K562 (cell line): ENCODE data around the gene PI4K2A. TPM values are rescaled to one million over a fixed set of nuclear protein-coding genes. Genes with fewer than 3 reads are reported as not detected.

Source experiments
- ATAC-seq: fragments of 200-7000 bp; cut with Tn5 transposase; 3 replicates; pipeline ENCODE4 v1.9.1; 2020; ENCODE audit warnings: moderate library complexity
- BruUV-seq: library from RNA; stranded (reverse); fragments of 400-500 nt; replicated peaks from 2 replicates; lab custom pipeline; 2021; lab: Mats Ljungman, UMichigan
- CTCF ChIA-PET: fragments of 300-600 bp; formaldehyde crosslinking; extraction: SDS; loops from one replicate; lab custom pipeline; 2021; ENCODE audit warnings: low intra/inter-chr PET ratio; lab: Yijun Ruan, JAX
- POLR2A ChIA-PET: fragments of 300-600, 350-650 bp; sonication (Branson Sonifier 250); formaldehyde crosslinking; extraction: SDS; loops from one replicate; lab custom pipeline; 2021; ENCODE audit warnings: antibody characterized with exemption, inconsistent platforms; lab: Yijun Ruan, JAX
- DNase-seq, 4 experiments: peaks; one replicate each; pipeline versions ENCODE4 v3.0.0 to v3.0.0-alpha.2; 2011 to 2018; ENCODE audit warnings: low spot score in 3 of 4, mixed read lengths in 3 of 4; ENCODE audit errors: extremely low read depth in 1 of 4
- FAIRE-seq: peaks from 2 replicates; lab custom pipeline; 2011; peaks lifted over from hg19 to GRCh38; lab: Jason Lieb, UNC
- H2AFZ ChIP-seq: 2 replicates; pipeline ENCODE4 v1.6.0; 2011; ENCODE audit warnings: low read depth, low read length, control low read depth, inconsistent platforms
- H3K27ac ChIP-seq: fragments of 200-600 bp; 3 replicates; pipeline ENCODE4 v1.8.0; 2011; ENCODE audit warnings: low read depth, mild to moderate bottlenecking, control low read depth, inconsistent platforms, low read length, moderate library complexity, mixed read lengths; ENCODE audit errors: extremely low read depth
- H3K27me3 ChIP-seq, 2 experiments: fragments of 300-600 bp in 1 of 2; 2 replicates in 1 of 2; 3 replicates in 1 of 2; pipeline versions ENCODE4 v1.6.0 to v1.8.0; 2011; ENCODE audit warnings: inconsistent platforms in 2 of 2, low read length in 2 of 2, mild to moderate bottlenecking in 1 of 2, mixed read lengths in 1 of 2, moderate library complexity in 1 of 2; ENCODE audit not compliant: control insufficient read depth in 2 of 2, insufficient read depth in 2 of 2
- H3K36me3 ChIP-seq: fragments of 300-600 bp; 3 replicates; pipeline ENCODE4 v1.8.0; 2011; ENCODE audit warnings: mild to moderate bottlenecking, low read length, inconsistent platforms; ENCODE audit not compliant: control insufficient read depth, insufficient read depth
- H3K4me1 ChIP-seq, 2 experiments: fragments of 200-600 bp in 1 of 2; replicated peaks in 1 of 2; 2 replicates in 1 of 2; 3 replicates in 1 of 2; pipeline versions ENCODE4 v1.5.1 to v1.8.0; 2011; ENCODE audit warnings: inconsistent platforms in 2 of 2, low read length in 2 of 2, mild to moderate bottlenecking in 1 of 2, mixed read lengths in 1 of 2, moderate library complexity in 1 of 2; ENCODE audit not compliant: control insufficient read depth in 2 of 2, insufficient read depth in 2 of 2
- H3K4me2 ChIP-seq: 2 replicates; pipeline ENCODE4 v1.6.1; 2011; ENCODE audit warnings: low read length, control low read depth, inconsistent platforms, mixed read lengths; ENCODE audit not compliant: insufficient read depth
- H3K4me3 ChIP-seq: fragments of 200-600 bp; sonication (generic), shearing (Covaris generic); 2 replicates; pipeline ENCODE4 v1.5.1; 2016; ENCODE audit warnings: control low read depth, inconsistent platforms
- H3K79me2 ChIP-seq: fragments of 200-600 bp; 3 replicates; pipeline ENCODE4 v1.8.0; 2011; ENCODE audit warnings: low read length, inconsistent platforms; ENCODE audit not compliant: control insufficient read depth, insufficient read depth
- H3K9ac ChIP-seq, 2 experiments: 2 replicates each; pipeline versions ENCODE4 v1.6.0 to v1.6.1; 2011; ENCODE audit warnings: low read depth in 2 of 2, low read length in 2 of 2, control low read depth in 1 of 2, inconsistent platforms in 1 of 2, mild to moderate bottlenecking in 1 of 2, mixed read lengths in 1 of 2; ENCODE audit not compliant: insufficient read depth in 1 of 2
- H3K9me1 ChIP-seq: one replicate; pipeline ENCODE4 v1.6.0; 2011; ENCODE audit warnings: inconsistent platforms, mild to moderate bottlenecking, low read length, moderate library complexity; ENCODE audit not compliant: control insufficient read depth, insufficient read depth
- H3K9me3 ChIP-seq: replicated peaks from 2 replicates; pipeline ENCODE4 v1.5.1; 2011; ENCODE audit warnings: low read depth, low read length, inconsistent platforms; ENCODE audit not compliant: control insufficient read depth, insufficient read depth
- H4K20me1 ChIP-seq: replicated peaks from 2 replicates; pipeline ENCODE4 v1.6.1; 2011; ENCODE audit warnings: low read length, inconsistent platforms, mixed read lengths; ENCODE audit not compliant: control insufficient read depth, insufficient read depth
- WGBS: fragments of 100-300 bp; shearing (Covaris generic); methylation state at CpG from one replicate; pipeline ENCODE4 v1.1.6; 2016; ENCODE audit warnings: low coverage, mixed read lengths; ENCODE audit not compliant: insufficient coverage; ENCODE audit errors: missing lambda C conversion rate; 5-methylcytosine and 5-hydroxymethylcytosine counted together
- in situ Hi-C: fragments of 300-500 bp; cut with MboI; formaldehyde crosslinking; loops from 4 replicates; pipeline ENCODE4 v1.15.0; 2018; ENCODE audit warnings: inconsistent platforms, mixed read lengths
- intact Hi-C: fragments of 100-400 bp; cut with micrococcal nuclease; formaldehyde crosslinking; loops from 2 replicates; pipeline ENCODE4 v1.14.2; 2022
- polyA plus RNA-seq, 8 experiments: library from polyadenylated mRNA; depleted of rRNA in 4 of 8; stranded (reverse) in 5 of 8; unstranded in 3 of 8; fragments of >200 nt; fragmentation: Nextera tagmentation in 2 of 8; fragmentation: Illumina TruSeq in 1 of 8; extraction: Ambion mirVana in 2 of 8; extraction: Trizol in 1 of 8; gene quantifications; 2 replicates each; pipeline versions ENCODE4 v1.2.1 to v1.2.3, GENCODE V29; 2011 to 2014; ENCODE audit warnings: inconsistent platforms in 1 of 8, missing spikeins in 1 of 8
- total RNA-seq, 7 experiments: library from RNA; depleted of rRNA in 6 of 7; stranded (reverse); fragments of >200 nt in 6 of 7; fragmentation: Illumina TruSeq in 2 of 7; extraction: Trizol in 2 of 7; gene quantifications; 2 replicates each; pipeline versions ENCODE4 v1.2.1 to v1.2.3, GENCODE V29; 2011 to 2021; ENCODE audit warnings: low replicate concordance in 1 of 7
- TF ChIP-seq, protein P1 (sequence below), 3 experiments: fragments of 200-800 bp in 1 of 3; sonication (Bioruptor generic) in 1 of 3; sonication (generic) in 1 of 3; formaldehyde crosslinking in 1 of 3; IDR thresholded peaks; 2 replicates each; pipeline versions ENCODE4 v1.6.1 to v1.8.0; 2016 to 2022; ENCODE audit warnings: mild to moderate bottlenecking in 2 of 3, missing compliant biosample characterization in 2 of 3, missing genetic modification characterization in 2 of 3, missing genetic modification reagents in 1 of 3

PI4K2A gene
- total and polyA plus RNA-seq, 9 of the 15 experiments (the other 6 are each of a cell fraction or from before 2014, with no cell fraction given): 4.4 to 28.4 (median 16.5) TPM

DNA sequence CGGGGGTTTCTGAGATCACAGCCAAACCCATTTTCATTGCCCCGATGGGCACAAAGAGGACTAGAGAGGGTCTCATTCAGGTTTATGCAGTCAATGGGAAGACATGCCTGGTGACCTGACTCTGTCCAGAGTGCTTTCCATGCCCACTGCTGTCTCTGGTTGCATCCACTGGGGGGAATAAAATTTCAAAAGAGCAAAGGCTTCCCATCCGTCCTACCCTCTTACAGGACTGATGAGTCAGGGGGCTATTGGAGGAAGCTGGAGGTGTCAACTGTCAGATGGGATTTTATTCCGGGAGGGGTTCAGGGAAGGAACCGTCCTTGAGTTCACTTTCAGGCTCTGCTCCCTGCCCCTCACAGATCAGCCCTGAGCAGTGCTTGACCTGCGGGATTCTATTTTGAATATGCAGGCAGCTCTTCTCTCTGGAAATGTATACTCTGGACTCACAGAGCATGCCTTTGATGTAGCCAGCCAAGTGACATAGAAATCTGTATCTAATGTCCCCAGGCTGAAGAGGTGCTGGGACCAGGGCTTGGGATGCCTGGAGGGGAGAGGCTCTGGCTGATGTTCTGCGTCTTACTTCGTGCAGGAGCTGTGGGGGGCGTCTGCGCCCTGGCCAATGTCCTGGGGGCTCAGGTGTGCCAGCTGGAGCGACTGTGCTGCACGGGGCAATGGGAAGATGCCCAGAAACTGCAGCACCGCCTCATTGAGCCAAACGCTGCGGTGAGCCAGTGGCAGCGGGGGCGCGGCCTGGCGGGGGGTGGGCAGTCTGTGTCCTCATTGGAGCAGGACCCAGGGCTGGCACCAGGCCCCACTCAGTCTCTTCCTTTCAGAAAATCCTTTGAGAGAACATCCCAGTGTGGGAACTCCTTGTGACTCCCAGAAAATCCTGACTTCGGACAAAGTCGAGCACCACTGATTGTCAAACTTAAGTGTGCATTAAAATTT, 38.9 kb upstream of the PI4K2A start:
- Histone ChIP-seq H4K20me1 (no peaks in the 10 kb centered on the region), H3K9ac (no peak overlapping the region), H3K9me1 (no peaks in the 10 kb centered on the region), H3K27ac (no peak overlapping the region), H3K4me1 (peaks cover 15 to 17% of the 10 kb centered on the region in 2 experiments), H2AFZ (no peak overlapping the region), H3K4me3 (no peak overlapping the region), H3K27me3 (no peaks in the 10 kb centered on the region), H3K79me2 (no peaks in the 10 kb centered on the region), H3K9me3 (no peaks in the 10 kb centered on the region), H3K4me2 (no peak overlapping the region), H3K36me3 (no peaks in the 10 kb centered on the region)
- POLR2A ChIA-PET: interaction anchor here (0.7 kb wide), 1 partner anchor 30 kb away, joined by 3 read pairs; no protein-coding TSS in a partner anchor
- WGBS: 56% methylated on average over 21 of the region's 21 CpGs
- intact Hi-C loops (no loop called here), in situ Hi-C loops (no loop called here)
- no TSS peak for BruUV-seq
- DNase-seq (no peak), FAIRE-seq (no peak), ATAC-seq (no peak)
- TF ChIP-seq, protein P1, sequence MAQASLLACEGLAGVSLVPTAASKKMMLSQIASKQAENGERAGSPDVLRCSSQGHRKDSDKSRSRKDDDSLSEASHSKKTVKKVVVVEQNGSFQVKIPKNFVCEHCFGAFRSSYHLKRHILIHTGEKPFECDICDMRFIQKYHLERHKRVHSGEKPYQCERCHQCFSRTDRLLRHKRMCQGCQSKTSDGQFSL (CRISPR knock-in tag; IDR thresholded peaks at IDR 0.05): no peak
- TF ChIP-seq, protein P1 (tag; IDR thresholded peaks at IDR 0.05): no peak
- CTCF ChIA-PET: no interaction called here
